PC-9 (cell line): ENCODE data around the gene GIMAP8.

ENCODE experiments used
- CTCF ChIP-seq: fragments of 200-600 bp; sonication (generic); conservative IDR thresholded peaks from 2 replicates; pipeline ENCODE4 v1.6.1; 2017; ENCODE audit warnings: mixed run types, antibody characterized with exemption, mild to moderate bottlenecking, moderate library complexity
- EZH2 ChIP-seq: fragments of 200-600 bp; sonication (generic); IDR thresholded peaks from 2 replicates; pipeline ENCODE4 v1.8.0; 2017; ENCODE audit warnings: antibody characterized with exemption, low read depth

GRCh38 chr7:150458756-150459155 lies 8.3 kb downstream of the GIMAP8 start:
- TF ChIP-seq CTCF (no peak), EZH2 (no peak)
